Stimulated activated CD4-positive, alpha-beta T cell treated with anti-CD3 and anti-CD28 coated beads, Interleukin-1b, Interleukin-23, amount 100 ng/mL, for 24 hours (primary cell): ENCODE measurements around the gene MAP3K20.
"Not testable (repeated sequence)": the region's sequence is repeated elsewhere in the genome, so short reads cannot be mapped to it uniquely, and the experiment has no call there.

Source experiments
- DNase-seq, 4 experiments: peaks; one replicate each; pipeline ENCODE4 v3.0.0-alpha.2; 2020; ENCODE audit warnings: low read depth in 4 of 4, low spot score in 1 of 4

The MAP3K20 gene

GRCh38 chr2:173226899-173227698 is 151.5 kb downstream of the MAP3K20 start:
- no peak for DNase-seq

GRCh38 chr2:173229086-173229485 is 153.4 kb downstream of the MAP3K20 start:
- no peak for DNase-seq

GRCh38 chr2:173230181-173230580 is 154.5 kb downstream of the MAP3K20 start:
- no peak for DNase-seq

GRCh38 chr2:173231042-173231441 is 155.4 kb downstream of the MAP3K20 start:
- no peak for DNase-seq

- DNase-seq: no peak
Measured at GRCh38 chr2:173231465-173231864, 155.8 kb downstream of the MAP3K20 start.

- no peak for DNase-seq
Measured at GRCh38 chr2:173232956-173233744, 157.5 kb downstream of the MAP3K20 start.

- no peak for DNase-seq
Measured at GRCh38 chr2:173235947-173236803, 160.5 kb downstream of the MAP3K20 start.

- DNase-seq: no peak
Measured at GRCh38 chr2:173238385-173238784, 162.7 kb downstream of the MAP3K20 start.

GRCh38 chr2:173238831-173239230 is 163.2 kb downstream of the MAP3K20 start:
- no peak for DNase-seq

- peak in 1 of 4 experiments; percentile 5 for DNase-seq
Measured at GRCh38 chr2:173239644-173240043, 164.0 kb downstream of the MAP3K20 start.

- no peak for DNase-seq
Measured at GRCh38 chr2:173240083-173240482, 164.4 kb downstream of the MAP3K20 start.

GRCh38 chr2:173241643-173242042 is 166.0 kb downstream of the MAP3K20 start:
- no peak for DNase-seq

- DNase-seq: no peak
Measured at GRCh38 chr2:173247156-173247555, 171.5 kb downstream of the MAP3K20 start.

- DNase-seq: no peak
Measured at GRCh38 chr2:173248381-173248780, 172.7 kb downstream of the MAP3K20 start.

GRCh38 chr2:173249661-173250641 is 174.3 kb downstream of the MAP3K20 start:
- no peak for DNase-seq

GRCh38 chr2:173251225-173251624 is 175.6 kb downstream of the MAP3K20 start:
- no peak for DNase-seq

GRCh38 chr2:173252581-173252980 is 176.9 kb downstream of the MAP3K20 start:
- DNase-seq: no peak

GRCh38 chr2:173254659-173255058 is 179.0 kb downstream of the MAP3K20 start:
- DNase-seq: no peak

GRCh38 chr2:173258701-173259100 is 183.1 kb downstream of the MAP3K20 start:
- DNase-seq: no peak

- not testable (repeated sequence) for DNase-seq
Measured at GRCh38 chr2:173262356-173262755, 186.7 kb downstream of the MAP3K20 start.
